ENCODE results near the gene CCDC191. TPM values are rescaled to one million over a fixed set of nuclear protein-coding genes. Genes with fewer than 3 reads are reported as not detected.
A peak's percentile ranks its signal among the peaks of the same experiment; 100 is the strongest.

The CCDC191 gene
- total RNA-seq, 1 experiment from 2014 or later, result 0.39 TPM

DNA sequence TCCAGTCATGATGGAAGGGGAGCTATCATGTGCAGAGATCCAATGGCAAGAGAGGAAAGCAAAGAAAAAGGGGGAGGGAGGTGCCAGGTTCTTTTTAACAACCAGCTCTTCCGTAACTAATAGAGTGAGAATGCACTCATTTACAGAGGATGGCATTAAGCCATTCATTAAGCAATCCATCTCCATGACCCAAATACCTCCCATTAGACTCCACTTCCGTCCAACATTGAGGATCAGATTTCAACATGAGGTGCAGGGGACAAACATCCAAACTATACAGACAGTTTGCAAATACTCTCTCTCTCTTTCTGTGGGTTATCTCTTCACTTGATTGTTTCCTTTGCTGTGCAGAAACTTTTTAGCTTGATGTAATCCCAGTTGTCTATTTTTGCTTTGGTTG, 87.3 kb downstream of the CCDC191 start:
- no peaks in the 10 kb centered on the region for H3K36me3 ChIP-seq
- H3K4me1 ChIP-seq (replicated peaks), result no peaks in the 10 kb centered on the region
- H3K9me3 ChIP-seq (replicated peaks), result no peaks in the 10 kb centered on the region
- H3K4me3 ChIP-seq, result no peak overlapping the region
- H3K27ac ChIP-seq, result no peak overlapping the region
- H3K27me3 ChIP-seq (replicated peaks), result no peaks in the 10 kb centered on the region
- no peak for DNase-seq (ENCODE audit: low read depth in 1 of 2, low spot score in 2 of 2)

DNA sequence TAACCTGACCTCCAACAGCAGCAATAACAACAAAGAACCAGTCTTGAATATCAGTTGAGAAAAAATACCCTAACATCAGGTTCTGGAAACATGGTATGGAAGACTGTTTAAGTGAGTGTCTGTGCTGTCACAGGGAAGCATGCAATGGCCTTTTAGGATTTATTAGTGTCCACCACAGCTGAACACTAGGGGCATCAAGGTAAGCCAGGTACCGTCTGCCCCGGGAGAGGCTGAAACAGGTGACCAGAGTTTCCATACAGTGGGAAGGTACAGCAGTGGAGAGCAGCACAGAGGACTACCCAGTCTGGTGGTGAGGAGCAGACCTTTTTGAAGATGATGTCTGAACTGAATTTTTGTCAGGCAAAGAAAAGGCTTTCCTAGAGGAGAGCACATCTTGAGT, 90.2 kb downstream of the CCDC191 start:
- Histone ChIP-seq H3K27ac (no peak overlapping the region), H3K9me3 (replicated peaks) (no peaks in the 10 kb centered on the region), H3K27me3 (replicated peaks) (no peaks in the 10 kb centered on the region), H3K4me3 (no peak overlapping the region), H3K36me3 (no peaks in the 10 kb centered on the region), H3K4me1 (replicated peaks) (no peaks in the 10 kb centered on the region)
- no peak for DNase-seq (ENCODE audit: low read depth in 1 of 2, low spot score in 2 of 2)

DNA sequence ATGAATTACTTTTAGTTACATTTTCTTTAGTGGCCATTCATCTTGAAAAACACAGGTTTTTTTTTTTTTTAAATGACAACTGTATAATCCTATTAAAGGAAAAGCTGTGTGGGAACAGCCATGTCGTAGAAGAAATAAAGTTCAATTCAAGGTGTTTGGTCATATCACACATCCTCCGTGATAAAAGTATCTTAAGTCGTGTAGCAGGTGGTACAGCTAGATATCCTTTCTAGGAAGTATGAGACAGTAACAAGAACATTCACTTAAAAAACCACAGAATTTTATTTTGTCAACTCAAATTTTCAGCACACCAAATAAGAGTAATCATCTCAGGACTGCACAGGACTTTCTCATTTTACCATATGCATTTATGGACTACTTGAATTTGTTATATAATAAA, 92.4 kb downstream of the CCDC191 start:
- Histone ChIP-seq H3K27ac (no peak overlapping the region), H3K4me3 (no peak overlapping the region), H3K36me3 (no peaks in the 10 kb centered on the region)

GRCh38 chr3:113954091-113954685, 102.1 kb downstream of the CCDC191 start:
- H3K36me3 ChIP-seq, result no peaks in the 10 kb centered on the region
- no peak overlapping the region for H3K27ac ChIP-seq
- no peak overlapping the region for H3K4me3 ChIP-seq
- H3K27me3 ChIP-seq (replicated peaks), result peaks cover 5% of the 10 kb centered on the region; the same call in 1 of the 2 replicates
- no peaks in the 10 kb centered on the region for H3K4me1 ChIP-seq (replicated peaks)
- no peaks in the 10 kb centered on the region for H3K9me3 ChIP-seq (replicated peaks)
- no peak for DNase-seq (ENCODE audit: low read depth in 1 of 2, low spot score in 2 of 2)

More for the DNA sequence above, 92.4 kb downstream of the CCDC191 start:
- Histone ChIP-seq H3K27me3 (replicated peaks) (no peaks in the 10 kb centered on the region; the same call in 1 of the 2 replicates), H3K9me3 (replicated peaks) (no peaks in the 10 kb centered on the region), H3K4me1 (replicated peaks) (no peaks in the 10 kb centered on the region)
- DNase-seq (ENCODE audit: low read depth in 1 of 2, low spot score in 2 of 2), result no peak

GRCh38 chr3:113953677-113954076, 102.6 kb downstream of the CCDC191 start:
- no peak overlapping the region for H3K4me3 ChIP-seq
- peaks cover 10% of the 10 kb centered on the region for H3K27me3 ChIP-seq (replicated peaks)
- no peak overlapping the region for H3K27ac ChIP-seq
- no peak for DNase-seq (ENCODE audit: low read depth in 1 of 2, low spot score in 2 of 2)
- no peaks in the 10 kb centered on the region for H3K9me3 ChIP-seq (replicated peaks)
- H3K4me1 ChIP-seq (replicated peaks), result peaks cover 1% of the 10 kb centered on the region; the same call in 1 of the 2 replicates
- H3K36me3 ChIP-seq, result no peaks in the 10 kb centered on the region

DNA sequence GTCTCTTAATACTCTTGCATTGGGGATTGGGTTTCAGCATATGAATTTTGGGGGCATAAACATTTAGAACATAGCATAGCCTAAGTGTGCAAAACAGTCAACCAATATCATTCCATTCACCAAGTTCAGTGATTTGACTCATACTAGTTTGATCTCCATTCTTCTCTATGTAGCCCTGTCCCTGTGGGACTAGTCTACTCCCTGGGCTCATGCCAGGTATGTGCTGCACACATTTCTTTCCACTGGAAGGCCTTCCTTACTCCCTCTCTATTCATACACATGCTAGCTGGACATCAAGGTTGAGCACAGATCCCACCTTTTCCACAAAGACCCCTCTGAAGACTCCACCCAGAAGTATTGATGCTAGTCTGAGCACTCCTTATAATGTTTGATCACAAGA, 103.4 kb downstream of the CCDC191 start:
- H3K4me1 ChIP-seq (replicated peaks), result peaks cover 9% of the 10 kb centered on the region
- H3K27ac ChIP-seq, result no peak overlapping the region
- no peak for DNase-seq (ENCODE audit: low read depth in 1 of 2, low spot score in 2 of 2)
- peaks cover 17% of the 10 kb centered on the region for H3K27me3 ChIP-seq (replicated peaks)
- H3K4me3 ChIP-seq, result no peak overlapping the region
- H3K9me3 ChIP-seq (replicated peaks), result no peaks in the 10 kb centered on the region
- no peaks in the 10 kb centered on the region for H3K36me3 ChIP-seq

- Histone ChIP-seq H3K9me3 (replicated peaks) (no peaks in the 10 kb centered on the region), H3K27me3 (replicated peaks) (peaks cover 28% of the 10 kb centered on the region), H3K27ac (no peak overlapping the region), H3K4me3 (peak overlapping the region; percentile 52), H3K4me1 (replicated peaks) (peaks cover 15% of the 10 kb centered on the region), H3K36me3 (no peaks in the 10 kb centered on the region)
- DNase-seq (ENCODE audit: low read depth in 1 of 2, low spot score in 2 of 2), result no peak
Observed at GRCh38 chr3:113948015-113948917, 108.1 kb downstream of the CCDC191 start.

DNA sequence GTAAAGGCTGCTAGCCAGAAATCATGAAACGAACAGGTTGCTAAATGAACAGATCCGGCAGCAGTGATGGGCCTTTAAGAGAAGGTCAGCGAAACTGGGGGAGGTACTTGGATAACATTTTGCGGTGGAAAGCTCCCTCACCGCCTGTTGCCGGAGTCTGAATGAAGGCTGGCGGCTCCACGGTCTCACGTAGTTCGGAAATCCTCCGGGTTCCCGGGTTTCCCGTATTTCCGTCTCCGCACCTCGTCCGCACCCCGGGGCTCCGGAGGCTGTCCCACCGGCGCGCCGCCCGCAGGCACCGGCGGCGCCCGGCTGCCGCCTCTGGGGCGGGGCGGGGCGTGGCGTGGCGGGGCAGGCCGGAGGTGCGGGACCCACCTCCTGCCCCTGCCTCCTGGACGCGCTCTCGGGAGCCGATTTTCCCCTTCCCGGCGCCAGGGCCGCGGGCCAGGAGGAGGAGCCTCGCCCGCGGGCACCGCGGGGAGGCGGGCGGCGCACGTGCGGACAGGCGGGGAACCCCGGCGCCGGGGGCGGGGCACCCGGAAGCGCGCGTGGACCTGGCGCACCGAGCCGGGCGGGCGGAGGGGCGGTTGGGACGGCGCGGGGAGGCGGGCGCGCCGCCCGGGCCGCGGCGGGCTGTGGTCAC, 108.8 kb downstream of the CCDC191 start, which contains the start of gene ZDHHC23:
ZDHHC23 (plus strand) TSS at position 642 of the 643 bp plus-strand sequence. CDS start 790 bp downstream, outside the sequence.
- H3K4me1 ChIP-seq (replicated peaks), result peaks cover 15% of the 10 kb centered on the region
- DNase-seq (ENCODE audit: low read depth in 1 of 2, low spot score in 2 of 2), result peak; percentile 22 to 40

DNA sequence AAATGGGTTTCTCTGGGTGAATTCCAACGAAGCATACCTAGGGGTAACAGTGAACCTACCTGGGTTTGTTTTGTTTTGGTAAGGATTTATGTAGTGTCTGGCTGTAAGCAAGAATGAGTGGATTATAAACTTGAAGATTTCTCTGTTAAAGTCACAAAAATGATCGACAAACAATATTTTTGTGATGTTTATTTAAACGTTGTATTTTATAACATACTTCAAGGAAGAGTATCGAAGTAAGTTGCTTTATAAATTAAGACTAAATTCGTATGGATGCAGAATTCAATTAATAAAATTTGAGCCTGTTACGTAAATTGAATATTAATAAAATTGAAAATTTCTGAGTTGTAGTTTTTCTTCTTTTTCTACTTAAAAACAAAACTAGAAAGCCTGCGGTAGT, 109.5 kb downstream of the CCDC191 start:
- no peak for DNase-seq (ENCODE audit: low read depth in 1 of 2, low spot score in 2 of 2)
- peaks cover 15% of the 10 kb centered on the region for H3K4me1 ChIP-seq (replicated peaks)
- no peak overlapping the region for H3K27ac ChIP-seq
- H3K9me3 ChIP-seq (replicated peaks), result no peaks in the 10 kb centered on the region
- H3K4me3 ChIP-seq, result peak overlapping the region; percentile 52
- H3K27me3 ChIP-seq (replicated peaks), result peaks cover 28% of the 10 kb centered on the region
- no peaks in the 10 kb centered on the region for H3K36me3 ChIP-seq

More for the DNA sequence above, 108.8 kb downstream of the CCDC191 start, which contains the start of gene ZDHHC23:
- no peak within 1 kb of the TSS for H3K27ac ChIP-seq
- H3K27me3 ChIP-seq (replicated peaks), result peaks cover 28% of the 10 kb centered on the region
- peak within 1 kb of the TSS; percentile 52 for H3K4me3 ChIP-seq
- no peaks in the 10 kb centered on the region for H3K9me3 ChIP-seq (replicated peaks)
- no peaks in the 10 kb centered on the region for H3K36me3 ChIP-seq

DNA sequence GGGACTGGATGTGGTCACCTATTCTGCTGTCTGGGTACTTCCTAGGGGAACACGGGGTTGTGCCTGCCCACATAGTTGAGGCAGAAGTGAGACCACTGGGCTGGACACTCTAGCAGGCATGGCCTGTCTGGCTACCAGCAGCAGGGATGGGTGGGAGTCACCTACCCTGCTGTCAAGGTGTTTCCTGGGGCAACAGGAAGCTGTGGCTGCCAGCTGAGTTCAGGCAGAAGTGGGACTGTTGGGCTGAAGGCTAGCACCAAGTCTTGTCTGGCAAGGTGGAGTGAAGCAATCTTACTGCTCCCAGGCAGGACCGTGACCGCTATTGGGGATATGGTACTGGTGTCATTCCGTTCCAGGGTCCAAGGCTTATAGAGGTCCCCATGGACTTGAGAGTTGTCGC, 128.8 kb downstream of the CCDC191 start:
- Histone ChIP-seq H3K9me3 (replicated peaks) (peaks cover 4% of the 10 kb centered on the region), H3K4me3 (no peak overlapping the region), H3K27ac (no peak overlapping the region), H3K4me1 (replicated peaks) (no peaks in the 10 kb centered on the region), H3K27me3 (replicated peaks) (no peaks in the 10 kb centered on the region), H3K36me3 (no peaks in the 10 kb centered on the region)
- no peak for DNase-seq (ENCODE audit: low read depth in 1 of 2, low spot score in 2 of 2)

DNA sequence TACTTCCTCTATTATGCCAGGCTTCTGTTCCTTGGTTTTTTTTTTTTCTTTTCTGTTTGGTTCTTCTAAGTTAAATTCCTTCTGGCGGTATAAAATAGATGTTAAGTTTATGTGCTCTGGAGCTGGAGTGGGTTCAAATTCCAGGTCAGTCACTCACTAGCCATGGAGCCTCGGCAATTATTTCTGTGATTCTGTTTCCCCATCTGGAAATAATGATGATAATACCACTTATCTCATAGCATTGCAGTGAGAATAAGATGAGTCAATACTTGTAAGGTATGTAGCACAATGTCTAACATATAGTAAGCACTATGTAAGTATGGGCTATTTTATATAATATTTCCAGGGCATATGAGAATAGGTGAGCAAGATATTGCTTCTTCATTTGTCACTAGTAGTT, 141.7 kb downstream of the CCDC191 start:
- H3K9me3 ChIP-seq (replicated peaks), result no peaks in the 10 kb centered on the region
- H3K27ac ChIP-seq, result no peak overlapping the region
- DNase-seq (ENCODE audit: low read depth in 1 of 2, low spot score in 2 of 2), result no peak
- no peaks in the 10 kb centered on the region for H3K36me3 ChIP-seq
- no peaks in the 10 kb centered on the region for H3K27me3 ChIP-seq (replicated peaks)
- H3K4me3 ChIP-seq, result no peak overlapping the region
- no peaks in the 10 kb centered on the region for H3K4me1 ChIP-seq (replicated peaks)

Data from SJSA1 (cell line).